ENCODE results near the gene EXOC4. TPM values are rescaled to one million over a fixed set of nuclear protein-coding genes. Genes with fewer than 3 reads are reported as not detected.

EXOC4 gene
- total RNA-seq, 1 donor from 2014 or later, result 103 TPM

- H3K36me3 Mint-ChIP-seq (ENCODE audit: low read depth), result no peaks in the 10 kb centered on the region
- no peaks in the 10 kb centered on the region for H3K4me1 Mint-ChIP-seq
- H3K9me3 Mint-ChIP-seq, result no peaks in the 10 kb centered on the region
- H3K4me3 Mint-ChIP-seq, result no peak overlapping the region
- ATAC-seq (ENCODE audit: low read depth) (no peak), DNase-seq (no peak)
- no peak overlapping the region for H3K27ac Mint-ChIP-seq
- CTCF ChIA-PET, result no interaction called here
- no peaks in the 10 kb centered on the region for H3K27me3 Mint-ChIP-seq
- no peak for TF ChIP-seq CTCF (IDR thresholded peaks at IDR 0.05)
- POLR2A ChIA-PET, result no interaction called here
- intact Hi-C loops (cut with micrococcal nuclease), result no loop called here
These were observed 416.2 kb downstream of the EXOC4 start for GRCh38 chr7:133669061-133669455.

GRCh38 chr7:133670250-133670649, 417.4 kb downstream of the EXOC4 start:
- CTCF ChIA-PET, result no interaction called here
- H3K4me1 Mint-ChIP-seq, result no peaks in the 10 kb centered on the region
- no peak for TF ChIP-seq CTCF (IDR thresholded peaks at IDR 0.05)

GRCh38 chr7:133672866-133673265, 420.0 kb downstream of the EXOC4 start:
- H3K27ac Mint-ChIP-seq, result no peak overlapping the region
- H3K9me3 Mint-ChIP-seq, result no peaks in the 10 kb centered on the region
- POLR2A ChIA-PET, result no interaction called here
- intact Hi-C loops (cut with micrococcal nuclease), result no loop called here
- H3K36me3 Mint-ChIP-seq (ENCODE audit: low read depth), result no peaks in the 10 kb centered on the region
- H3K4me3 Mint-ChIP-seq, result no peak overlapping the region
- no peaks in the 10 kb centered on the region for H3K27me3 Mint-ChIP-seq
- DNase-seq, result no peak
- no peak for ATAC-seq (ENCODE audit: low read depth)
- TF ChIP-seq CTCF (IDR thresholded peaks at IDR 0.05), result no peak
- H3K4me1 Mint-ChIP-seq, result no peaks in the 10 kb centered on the region
- CTCF ChIA-PET, result no interaction called here

More at GRCh38 chr7:133670250-133670649, 417.4 kb downstream of the EXOC4 start:
- intact Hi-C loops (cut with micrococcal nuclease), result no loop called here
- Mint-ChIP-seq H3K27me3 (no peaks in the 10 kb centered on the region), H3K36me3 (ENCODE audit: low read depth) (no peaks in the 10 kb centered on the region), H3K27ac (no peak overlapping the region), H3K9me3 (no peaks in the 10 kb centered on the region), H3K4me3 (no peak overlapping the region)
- POLR2A ChIA-PET, result no interaction called here
- DNase-seq (no peak), ATAC-seq (ENCODE audit: low read depth) (no peak)

GRCh38 chr7:133674079-133674763, 421.3 kb downstream of the EXOC4 start:
- intact Hi-C loops (cut with micrococcal nuclease), result no loop called here
- Mint-ChIP-seq H3K27ac (no peak overlapping the region), H3K9me3 (no peaks in the 10 kb centered on the region), H3K27me3 (no peaks in the 10 kb centered on the region), H3K4me1 (no peaks in the 10 kb centered on the region), H3K36me3 (ENCODE audit: low read depth) (no peaks in the 10 kb centered on the region), H3K4me3 (no peak overlapping the region)
- no peak for TF ChIP-seq CTCF (IDR thresholded peaks at IDR 0.05)
- DNase-seq (no peak), ATAC-seq (ENCODE audit: low read depth) (no peak)
- CTCF ChIA-PET, result no interaction called here
- POLR2A ChIA-PET, result no interaction called here

- Mint-ChIP-seq H3K36me3 (ENCODE audit: low read depth) (peaks cover 4% of the 10 kb centered on the region), H3K9me3 (no peaks in the 10 kb centered on the region), H3K4me3 (no peak overlapping the region), H3K27ac (no peak overlapping the region), H3K4me1 (no peaks in the 10 kb centered on the region), H3K27me3 (no peaks in the 10 kb centered on the region)
- ChIA-PET CTCF (no interaction called here), POLR2A (no interaction called here)
- intact Hi-C loops (cut with micrococcal nuclease), result no loop called here
- DNase-seq (no peak), ATAC-seq (ENCODE audit: low read depth) (no peak)
- no peak for TF ChIP-seq CTCF (IDR thresholded peaks at IDR 0.05)
These were observed 422.8 kb downstream of the EXOC4 start for GRCh38 chr7:133675510-133676218.

Measured in activated B cell treated with CpG ODN at 0.5 μM for 24 hours (primary cell).